NCI-H128 (cell line): Measurements from ENCODE around the gene RTN4IP1.
"Not testable (repeated sequence)": the region's sequence is repeated elsewhere in the genome, so short reads cannot be mapped to it uniquely, and the experiment has no call there.

ENCODE experiments used
- DNase-seq: peaks from one replicate; lab custom pipeline; 2025; ENCODE audit not compliant: unreplicated experiment; lab: John Stamatoyannopoulos, UW

RTN4IP1 gene

DNA sequence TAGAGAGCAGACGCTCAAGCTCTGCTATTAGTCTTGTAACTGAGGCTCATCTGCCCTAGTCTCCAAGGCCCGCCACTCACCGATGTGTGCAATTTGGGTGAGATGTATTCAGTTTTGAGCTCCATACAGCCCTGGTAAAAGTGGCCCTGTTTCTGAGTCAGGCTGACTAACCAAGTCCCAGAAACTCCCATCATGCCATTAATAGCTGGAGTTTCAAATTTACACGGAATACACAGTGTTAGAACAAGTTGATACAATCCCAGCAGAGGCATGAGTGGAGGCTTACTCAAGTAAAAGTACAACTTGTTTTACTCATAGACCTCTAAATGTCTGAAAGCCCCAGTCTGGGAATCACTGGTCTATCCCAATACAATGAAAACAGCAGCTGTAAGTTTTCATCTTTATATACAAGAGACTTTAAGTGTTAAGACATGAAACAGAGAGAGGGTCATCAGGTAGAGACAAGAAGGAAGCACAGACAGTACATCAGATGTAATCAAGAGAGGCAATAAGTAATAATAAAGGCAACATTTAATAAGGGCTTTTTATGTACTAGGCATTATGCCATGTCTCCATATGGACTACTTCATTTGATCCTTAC is 42.4 kb downstream of the RTN4IP1 start:
- no peak for DNase-seq

DNA sequence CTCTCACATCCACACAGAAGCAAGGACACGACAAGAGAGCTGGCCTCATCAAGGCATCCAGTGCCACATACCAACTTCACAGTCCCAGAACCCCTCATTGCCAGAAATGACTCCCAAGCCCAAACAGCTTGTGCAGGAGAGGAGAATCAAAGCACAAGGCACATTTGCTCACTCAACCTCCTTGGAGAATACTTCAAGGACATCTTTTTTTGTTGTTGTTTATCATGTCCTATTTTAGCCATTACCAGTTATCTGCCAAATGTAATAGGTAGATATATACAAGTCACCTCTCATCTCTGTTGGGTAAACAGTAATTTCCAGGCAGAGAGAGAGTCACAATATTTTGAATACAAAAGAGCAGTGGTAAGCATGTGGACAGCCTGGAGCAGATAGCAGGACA is 47.8 kb downstream of the RTN4IP1 start:
- DNase-seq: no peak

DNA sequence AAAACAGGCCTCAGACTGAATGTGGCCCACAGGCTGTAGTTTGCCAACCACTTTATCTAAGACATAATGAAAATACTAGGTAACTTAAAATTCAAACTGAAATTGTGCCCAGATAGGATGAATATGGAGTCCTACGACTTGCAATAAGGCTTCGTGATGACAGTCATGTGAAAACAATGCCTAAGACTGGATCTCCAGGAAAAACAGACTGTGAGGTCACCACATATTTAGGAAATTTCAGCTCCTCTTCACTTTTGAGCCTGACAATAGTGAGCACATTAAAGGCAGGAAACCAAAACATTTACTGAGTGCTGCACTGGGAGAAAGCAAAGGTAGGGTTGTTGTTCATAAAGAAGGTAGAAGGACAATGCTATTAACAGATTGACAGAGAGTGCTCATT is 50.0 kb downstream of the RTN4IP1 start:
- no peak for DNase-seq

DNA sequence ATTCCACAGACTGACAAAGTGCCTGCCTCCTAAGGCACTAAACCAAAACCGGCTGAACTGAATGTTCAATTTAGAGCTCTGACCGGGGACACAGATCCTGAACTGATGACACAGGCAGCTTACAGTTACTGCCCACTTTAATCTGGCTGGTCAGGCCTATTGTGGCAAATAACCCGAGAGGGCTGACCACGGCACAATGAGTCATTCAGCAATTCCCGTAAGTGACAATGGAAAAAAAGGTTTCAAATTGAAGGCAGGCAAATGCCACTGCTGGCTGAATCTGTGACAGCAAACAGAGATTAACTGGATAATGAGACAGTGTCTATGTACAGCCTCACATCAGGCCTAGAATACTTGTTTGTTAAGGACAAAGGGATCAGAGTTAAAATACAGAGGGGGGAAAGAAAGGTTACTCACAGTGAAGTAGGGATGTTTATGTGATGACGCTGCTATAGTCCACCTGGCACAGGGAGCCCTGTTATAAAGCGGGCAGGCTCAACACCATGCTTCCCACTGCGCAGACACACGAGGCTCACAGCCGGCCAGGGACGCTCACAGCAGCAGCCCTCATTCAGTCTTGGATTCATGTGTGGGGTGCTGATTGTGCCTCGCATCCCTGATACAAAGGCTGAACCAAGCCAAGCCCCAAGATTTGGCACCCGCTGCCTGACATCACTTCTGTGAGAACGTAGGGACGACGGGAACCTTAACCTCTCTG is 54.4 kb downstream of the RTN4IP1 start:
- no peak for DNase-seq

- DNase-seq: no peak
These were observed 56.3 kb downstream of the RTN4IP1 start for GRCh38 chr6:106572875-106573585.

GRCh38 chr6:106572436-106572835 is 56.9 kb downstream of the RTN4IP1 start:
- DNase-seq: no peak

- DNase-seq: no peak
These were observed 59.9 kb downstream of the RTN4IP1 start for GRCh38 chr6:106569428-106569827.

- DNase-seq: no peak
These were observed 60.8 kb downstream of the RTN4IP1 start for GRCh38 chr6:106568530-106568929.

- DNase-seq: no peak
These were observed 64.8 kb downstream of the RTN4IP1 start for GRCh38 chr6:106564476-106564875.

- DNase-seq: no peak
These were observed 65.7 kb downstream of the RTN4IP1 start for GRCh38 chr6:106563614-106564013.

GRCh38 chr6:106561686-106562405 is 67.5 kb downstream of the RTN4IP1 start:
- DNase-seq: no peak

DNA sequence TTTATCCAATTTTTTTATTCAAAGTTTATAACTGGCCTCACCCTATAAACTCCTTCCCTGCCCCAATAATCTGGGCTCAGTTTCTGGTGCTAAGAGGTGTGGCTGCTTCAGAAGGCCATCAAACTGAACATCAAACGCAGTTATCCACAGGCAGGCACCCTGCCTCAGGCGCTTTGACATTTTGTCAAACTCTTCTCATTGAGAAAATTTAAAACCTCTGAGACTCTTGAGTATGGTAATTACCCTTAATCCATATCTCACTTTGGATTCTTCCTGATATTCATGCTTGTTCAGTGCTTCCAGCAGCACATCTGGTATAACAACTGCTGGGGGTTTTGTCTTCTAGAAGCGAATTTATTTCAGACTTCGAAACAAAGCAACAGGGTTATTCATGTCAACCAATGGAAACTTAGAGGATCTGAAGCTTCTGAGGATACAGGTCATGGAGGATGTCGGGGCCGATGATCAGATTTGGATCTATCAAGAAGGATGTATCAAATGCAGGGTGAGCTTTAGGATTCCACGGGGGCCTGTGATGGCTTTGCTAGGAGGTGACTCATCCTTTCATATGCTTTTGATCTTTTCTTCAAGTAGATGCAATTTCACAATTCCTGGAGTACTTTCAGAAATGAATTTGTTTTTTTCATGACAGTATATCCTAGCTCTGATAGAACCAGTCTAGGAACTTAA is 68.2 kb downstream of the RTN4IP1 start:
- no peak for DNase-seq

GRCh38 chr6:106559659-106560058 is 69.6 kb downstream of the RTN4IP1 start:
- not testable (repeated sequence) for DNase-seq

GRCh38 chr6:106558364-106558763 is 70.9 kb downstream of the RTN4IP1 start:
- no peak for DNase-seq

DNA sequence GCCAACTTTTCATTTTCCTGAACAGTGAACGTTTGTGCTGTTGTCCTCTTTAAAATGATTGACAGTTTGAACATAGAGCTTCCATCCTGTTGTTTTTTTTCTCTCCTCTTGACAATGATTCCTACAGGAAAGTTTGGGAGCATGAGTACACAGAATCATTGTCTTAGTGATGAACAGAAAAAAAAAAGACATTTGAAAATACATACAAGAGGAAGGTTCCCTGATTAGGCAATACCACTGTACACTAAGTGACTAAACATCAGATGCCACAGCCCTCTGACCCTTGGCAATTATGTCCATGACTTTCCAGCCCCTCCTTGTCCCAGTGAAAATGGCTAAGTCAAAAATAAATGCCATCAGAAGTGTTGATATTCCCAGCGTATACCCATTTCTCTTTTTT is 71.5 kb downstream of the RTN4IP1 start:
- DNase-seq: no peak

- DNase-seq: no peak
These were observed 72.8 kb downstream of the RTN4IP1 start for GRCh38 chr6:106556368-106556960.

GRCh38 chr6:106555767-106556166 is 73.5 kb downstream of the RTN4IP1 start:
- no peak for DNase-seq

GRCh38 chr6:106553440-106553839 is 75.9 kb downstream of the RTN4IP1 start:
- no peak for DNase-seq

DNA sequence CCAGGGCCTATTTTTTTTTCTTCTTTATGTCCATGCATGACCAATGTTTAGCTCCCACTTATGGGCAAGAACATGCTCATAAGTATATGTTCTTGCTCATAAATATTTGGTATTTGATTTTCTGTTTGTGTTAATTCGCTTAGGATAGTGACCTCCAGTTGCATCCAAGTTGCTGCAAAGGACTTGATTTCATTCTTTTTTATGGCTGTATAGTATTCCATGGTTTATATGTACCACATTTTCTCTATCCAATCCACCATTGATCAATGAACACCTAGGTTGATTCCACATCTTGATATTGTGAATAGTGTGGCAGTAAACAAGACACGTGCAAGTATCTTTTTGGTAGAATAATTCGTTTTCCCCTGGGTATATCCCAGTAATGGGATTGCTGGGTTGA is 78.1 kb downstream of the RTN4IP1 start:
- DNase-seq: no peak

- no peak for DNase-seq
These were observed 79.8 kb downstream of the RTN4IP1 start for GRCh38 chr6:106549521-106549920.
